Measurements from ENCODE around the gene ANKS1B.

GRCh38 chr12:99752740-99753139 lies 232.0 kb downstream of the ANKS1B start:
- TF ChIP-seq PATZ1 (CRISPR knock-in tag; IDR thresholded peaks at IDR 0.05; ENCODE audit: borderline replicate concordance) = no peak
- TF ChIP-seq ARNTL (CRISPR knock-in tag; IDR thresholded peaks at IDR 0.05; ENCODE audit: borderline replicate concordance, low read depth) = no peak
- TF ChIP-seq CREB5 (CRISPR knock-in tag; IDR thresholded peaks at IDR 0.05; ENCODE audit: low read depth) = no peak
- TF ChIP-seq ZFP30 (CRISPR knock-in tag; IDR thresholded peaks at IDR 0.05) = no peak
- no peak for TF ChIP-seq OSR1 (CRISPR knock-in tag; IDR thresholded peaks at IDR 0.05)
- TF ChIP-seq POU6F1 (CRISPR knock-in tag; IDR thresholded peaks at IDR 0.05; ENCODE audit: borderline replicate concordance, low read depth) = no peak
- TF ChIP-seq ISL1 (CRISPR knock-in tag; IDR thresholded peaks at IDR 0.05) = no peak
- no peak for TF ChIP-seq BACH2 (CRISPR knock-in tag; IDR thresholded peaks at IDR 0.05; ENCODE audit: borderline replicate concordance)
- no peak for TF ChIP-seq SNAI2 (CRISPR knock-in tag; IDR thresholded peaks at IDR 0.05)
- no peak for TF ChIP-seq CSRNP3 (CRISPR knock-in tag; IDR thresholded peaks at IDR 0.05)
- no peak for TF ChIP-seq ZNF8 (CRISPR knock-in tag; IDR thresholded peaks at IDR 0.05)
- no peak for TF ChIP-seq TSHZ2 (CRISPR knock-in tag; IDR thresholded peaks at IDR 0.05)
